Activated CD4-positive, alpha-beta T cell treated with anti-CD3 and anti-CD28 coated beads, Interleukin-2, amount 50 U/mL, for 16 hours (primary cell): ENCODE data around the gene TLE2.
"Not testable (repeated sequence)": the region's sequence is repeated elsewhere in the genome, so short reads cannot be mapped to it uniquely, and the experiment has no call there.

ENCODE experiments used
- DNase-seq: peaks from one replicate; pipeline ENCODE4 v3.0.0-alpha.2; 2020

TLE2 gene

DNA sequence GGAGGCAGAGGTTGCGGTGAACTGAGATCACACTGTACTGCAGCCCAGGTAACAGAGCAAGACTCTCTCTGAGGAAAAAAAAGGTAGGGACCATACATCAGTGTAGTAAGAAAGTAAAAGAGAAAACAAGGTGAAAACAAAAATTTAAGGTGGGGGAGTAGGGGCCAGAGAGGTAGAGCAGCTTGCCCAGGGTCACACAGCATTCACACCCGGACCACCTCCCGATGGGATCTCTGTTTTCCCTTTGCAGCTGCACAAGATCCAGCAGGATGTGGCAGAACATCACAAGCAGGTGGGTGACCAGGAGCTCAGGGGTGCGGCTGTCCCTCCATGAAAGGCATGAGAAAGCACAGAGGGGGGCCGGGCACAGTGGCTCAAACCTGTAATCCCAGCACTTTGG, 47.2 kb downstream of the TLE2 start:
- no peak for DNase-seq

GRCh38 chr19:2978772-2979171, 50.3 kb downstream of the TLE2 start:
- no peak for DNase-seq

GRCh38 chr19:2978166-2978767, 50.8 kb downstream of the TLE2 start:
- no peak for DNase-seq

DNA sequence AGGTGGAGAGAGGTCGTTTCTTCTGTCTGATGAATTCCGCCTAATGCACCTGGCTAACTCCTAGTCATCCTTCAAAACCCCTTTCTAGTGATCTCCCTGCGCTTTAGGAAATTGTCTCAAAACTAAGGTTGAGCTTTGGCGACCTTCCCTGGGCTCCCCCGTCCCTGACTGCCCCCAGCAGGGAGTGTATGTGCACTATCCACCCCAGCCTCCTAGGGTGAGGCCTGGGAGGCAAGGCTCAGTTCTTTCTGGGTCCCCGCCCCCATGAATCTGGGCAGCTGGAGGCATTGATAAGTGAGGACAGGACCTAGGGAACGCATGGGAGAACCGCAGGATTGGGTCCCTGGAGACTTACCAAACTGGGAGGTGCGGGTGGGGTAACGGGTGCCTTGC, 51.3 kb downstream of the TLE2 start:
- DNase-seq: no peak

- DNase-seq: peak; percentile 96
These were observed 51.9 kb downstream of the TLE2 start, which contains the start of gene TLE6 for GRCh38 chr19:2977001-2977745. Gene TLE6 (plus strand): TSS chr19:2977564. CDS start chr19:2978234, 670 bp downstream.

- DNase-seq: no peak
These were observed 52.5 kb downstream of the TLE2 start for GRCh38 chr19:2976609-2977000.

GRCh38 chr19:2974342-2975041, 54.6 kb downstream of the TLE2 start:
- DNase-seq: no peak

DNA sequence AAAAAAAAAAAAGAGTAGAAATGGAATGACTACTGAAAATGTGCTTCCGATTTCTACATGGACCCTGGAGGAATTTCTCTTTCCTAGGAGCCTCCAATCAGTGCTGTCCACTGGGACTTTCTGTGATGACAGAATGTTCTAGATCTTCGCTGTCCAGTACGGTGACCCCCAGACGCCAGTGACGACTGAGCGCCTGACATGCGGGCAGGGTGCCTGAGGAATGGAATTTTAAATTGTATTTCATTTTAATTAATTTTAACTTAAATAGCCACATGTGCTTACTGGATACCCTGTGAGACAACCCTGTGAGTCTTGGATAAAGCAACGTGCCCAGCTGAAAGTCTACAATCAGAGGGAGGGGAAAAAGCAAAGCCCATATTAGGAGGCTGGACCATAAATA, 55.9 kb downstream of the TLE2 start:
- no peak for DNase-seq

DNA sequence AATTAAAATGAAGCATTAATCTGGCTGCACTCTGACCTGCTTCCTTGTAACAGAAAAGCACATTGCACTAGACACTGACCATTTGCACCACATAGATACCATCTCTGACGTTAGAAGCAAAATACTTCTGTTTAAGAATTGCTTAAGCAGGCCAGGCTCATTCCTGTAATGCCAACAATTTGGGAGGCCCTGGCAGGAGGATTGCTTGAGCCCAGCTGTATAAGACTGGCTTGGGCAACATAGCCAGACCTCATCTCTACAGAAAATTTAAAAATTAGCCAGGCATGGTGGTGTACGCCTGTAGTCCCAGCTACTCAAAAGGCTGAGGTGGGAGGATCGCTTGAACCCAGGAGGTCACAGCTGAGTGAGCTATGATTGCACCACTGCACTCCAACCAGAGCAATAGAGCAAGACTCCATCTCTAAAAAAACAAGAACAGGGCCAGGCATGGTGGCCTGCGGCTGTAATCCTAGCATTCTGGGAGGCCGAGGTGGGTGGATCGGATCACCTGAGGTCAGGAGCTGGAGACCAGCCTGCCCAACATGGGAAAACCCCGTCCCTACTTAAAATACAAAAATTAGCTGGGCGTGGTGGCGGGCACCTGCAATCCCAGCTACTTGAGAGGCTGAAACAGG, 58.8 kb downstream of the TLE2 start:
- no peak for DNase-seq

- no peak for DNase-seq
These were observed 60.0 kb downstream of the TLE2 start for GRCh38 chr19:2969104-2969504.

- DNase-seq: no peak
These were observed 61.1 kb downstream of the TLE2 start for GRCh38 chr19:2967972-2968371.

DNA sequence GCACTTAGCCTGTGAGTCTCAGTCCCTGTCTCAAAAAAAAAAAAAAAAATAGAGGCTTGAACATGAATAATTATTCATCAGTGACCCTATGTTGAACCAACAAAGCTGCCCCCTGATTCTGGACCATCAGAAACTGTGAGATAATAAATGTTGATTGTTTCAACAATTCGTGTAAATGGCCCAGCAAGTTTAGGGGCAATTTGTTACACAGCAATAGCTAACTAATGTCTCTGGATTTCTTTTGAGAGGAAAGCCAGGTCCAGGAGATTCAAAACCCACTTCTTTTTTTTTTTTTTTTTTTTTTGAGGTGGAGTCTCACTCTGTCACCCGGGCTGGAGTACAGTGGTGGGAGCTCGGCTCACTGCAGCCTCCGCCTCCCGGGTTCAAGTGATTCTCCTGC, 64.2 kb downstream of the TLE2 start:
- DNase-seq: no peak

DNA sequence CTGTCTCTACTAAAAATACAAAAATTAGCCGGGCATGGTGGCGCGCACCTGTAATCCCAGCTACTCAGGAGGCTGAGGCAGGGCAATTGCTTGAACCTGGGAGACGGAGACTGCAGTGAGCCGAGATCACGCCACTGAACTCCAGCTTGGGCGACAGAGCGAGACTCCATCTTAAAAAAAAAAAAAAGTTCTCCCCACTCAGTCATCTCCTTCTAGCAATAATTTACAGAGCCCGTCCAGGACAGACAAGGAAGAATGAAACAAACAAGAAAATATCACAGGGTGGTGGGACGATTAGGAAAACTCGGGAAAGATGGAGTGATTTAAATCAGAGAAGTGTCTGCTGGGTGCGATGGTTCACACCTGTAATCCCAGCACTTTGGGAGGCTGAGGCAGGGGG, 65.4 kb downstream of the TLE2 start:
- DNase-seq: not testable (repeated sequence)

DNA sequence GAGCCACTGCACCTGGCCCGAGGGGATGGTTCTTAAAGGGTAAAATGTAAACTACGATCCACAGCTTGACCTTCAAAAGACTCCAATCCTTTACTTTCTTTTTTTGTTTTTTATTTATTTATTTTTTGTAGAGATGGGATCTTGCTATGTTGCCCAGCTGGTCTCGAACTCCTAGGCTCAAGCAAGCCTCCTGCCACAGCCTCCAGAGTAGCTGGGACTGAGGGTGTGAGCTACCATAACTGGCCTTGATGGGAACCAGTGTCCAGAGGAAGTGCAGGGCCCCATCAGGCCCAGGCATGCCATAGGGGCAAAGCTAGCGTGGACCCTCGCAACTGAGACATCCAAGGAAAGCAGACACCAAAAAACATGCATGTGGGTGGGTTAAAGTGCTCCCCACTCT, 66.0 kb downstream of the TLE2 start:
- no peak for DNase-seq

DNA sequence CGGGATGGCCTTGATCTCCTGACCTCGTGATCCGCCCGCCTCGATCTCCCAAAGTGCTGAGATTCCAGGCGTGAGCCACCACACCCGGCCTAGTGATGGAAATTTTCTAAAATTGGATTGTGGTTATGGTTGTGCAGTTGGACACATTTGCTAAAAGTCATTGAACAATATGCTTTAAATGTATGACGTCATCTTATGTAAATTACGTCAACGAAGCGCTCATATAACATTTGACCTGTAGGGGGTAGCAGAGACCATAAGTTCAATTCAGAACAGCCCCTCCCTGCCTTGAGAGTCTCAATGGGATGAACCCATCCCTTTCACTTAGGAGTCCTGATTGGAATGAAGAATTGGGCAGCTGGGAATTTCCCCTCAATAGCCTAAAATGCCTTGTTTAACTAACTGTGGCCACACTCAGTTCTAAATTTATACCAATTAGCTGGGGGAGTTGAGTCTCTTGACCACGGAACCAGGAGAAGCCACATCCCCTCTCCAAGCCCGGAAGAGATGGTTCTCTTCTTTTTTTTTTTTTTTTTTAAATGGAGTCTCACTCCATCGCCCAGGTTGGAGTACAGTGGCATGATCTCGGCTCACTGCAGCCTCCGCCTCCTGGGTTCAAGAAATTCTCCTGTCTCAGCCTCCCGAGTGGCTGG, 66.9 kb downstream of the TLE2 start:
- DNase-seq: peak; percentile 68

- DNase-seq: no peak
These were observed 69.0 kb downstream of the TLE2 start for GRCh38 chr19:2960120-2960519.

DNA sequence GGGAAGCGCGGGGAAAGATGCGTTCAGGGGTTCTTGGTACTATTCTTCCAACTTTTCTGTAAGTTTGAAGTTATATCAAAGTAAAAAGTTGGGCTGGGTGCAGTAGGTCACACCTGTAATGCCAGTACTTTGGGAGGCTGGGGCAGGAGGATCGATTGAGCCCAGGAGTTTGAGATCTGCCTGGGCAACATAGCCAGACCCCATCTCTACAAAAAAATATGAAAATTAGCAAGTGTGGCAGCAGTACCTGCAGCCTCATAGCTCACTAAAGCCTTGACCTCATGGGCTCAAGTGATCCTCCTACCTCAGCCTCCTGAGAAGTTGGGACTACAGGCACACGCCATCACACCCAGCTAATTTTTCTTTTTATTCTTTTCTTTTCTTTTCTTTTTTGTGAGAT, 71.9 kb downstream of the TLE2 start:
- DNase-seq: no peak

DNA sequence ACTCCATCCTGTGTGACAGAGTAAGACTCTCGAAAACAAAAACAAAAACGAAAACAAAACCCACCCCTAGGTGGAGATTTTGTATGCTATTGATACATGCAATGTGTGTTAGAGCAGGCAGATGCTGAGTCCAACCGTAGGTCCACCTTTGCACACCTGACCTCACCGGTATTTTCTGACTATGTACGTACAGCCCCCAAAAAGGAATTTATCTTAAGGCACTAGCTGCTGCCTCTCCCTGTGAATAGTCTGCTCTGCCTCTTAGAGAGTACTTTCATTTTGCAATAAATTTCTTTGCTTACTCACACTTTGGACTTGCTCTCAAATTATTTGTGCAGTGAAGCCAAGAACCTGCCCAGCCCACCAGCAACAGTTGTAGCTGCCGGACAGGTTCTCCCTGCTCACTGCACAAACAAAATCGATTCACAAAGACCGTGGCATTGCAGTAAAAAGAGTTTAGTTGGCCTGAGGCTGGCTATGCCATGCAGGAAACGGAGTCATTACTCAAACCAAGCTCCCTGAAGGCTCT, 76.1 kb downstream of the TLE2 start:
- no peak for DNase-seq

DNA sequence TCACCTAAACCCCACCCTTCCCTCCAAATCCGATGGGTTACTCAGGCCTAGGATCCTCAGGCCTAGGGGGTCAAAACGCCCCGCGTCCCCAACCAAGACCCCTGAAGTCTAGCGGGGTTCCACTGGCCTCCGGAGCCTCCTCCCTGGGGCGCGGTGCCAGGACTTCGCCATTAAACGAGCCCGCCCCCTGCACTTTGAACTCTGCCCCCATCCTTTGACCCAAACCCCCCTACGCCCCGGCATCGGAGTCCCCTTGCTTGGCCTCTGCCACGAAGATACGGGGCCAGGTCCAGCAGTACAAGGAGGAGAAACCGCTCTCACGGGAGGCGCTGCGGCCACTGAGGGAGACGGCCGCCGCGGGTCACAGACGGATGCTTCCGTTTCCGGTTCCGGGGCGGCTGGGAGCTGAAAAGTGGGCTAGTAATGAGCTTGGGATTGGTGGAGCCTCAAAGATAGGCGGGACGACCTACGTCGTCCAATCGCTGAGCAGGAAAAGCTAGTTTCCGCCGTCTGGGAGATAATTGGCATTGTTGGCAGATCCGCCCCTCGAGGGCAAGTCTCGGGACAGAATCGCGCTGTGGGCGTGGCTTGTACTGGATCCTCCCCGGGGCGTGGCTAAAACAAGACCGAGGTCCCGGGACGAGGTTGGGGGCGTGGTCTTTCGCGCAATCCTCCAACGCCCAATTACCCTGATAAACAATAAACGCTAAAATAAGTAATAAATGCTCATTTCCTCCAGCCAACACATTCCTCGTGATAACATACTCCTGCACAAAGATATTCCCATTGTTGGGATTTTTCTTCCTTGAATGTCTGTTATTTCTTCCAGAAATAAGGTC, 78.6 kb downstream of the TLE2 start:
- DNase-seq: peak; percentile 100

DNA sequence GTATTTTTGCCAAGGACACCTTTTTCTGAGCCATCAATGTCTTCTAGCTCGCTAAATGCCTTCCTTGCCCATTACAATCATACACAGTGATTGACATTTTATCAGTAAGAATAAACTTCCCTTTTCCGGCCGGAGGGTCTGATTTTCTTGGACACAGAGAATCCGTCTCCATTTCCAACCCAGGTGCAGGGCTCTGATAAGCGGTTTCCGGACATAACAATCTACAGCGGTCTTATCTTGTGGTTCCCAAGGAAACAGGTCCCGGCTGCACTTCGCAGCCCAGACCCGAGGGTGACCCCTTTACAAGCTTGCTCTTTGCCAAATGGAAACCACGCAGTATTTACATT, 79.2 kb downstream of the TLE2 start:
- DNase-seq: no peak
